Astrocyte (in vitro differentiated cells and primary cell): ENCODE data around the gene BROX.
"Not testable (repeated sequence)": the region's sequence is repeated elsewhere in the genome, so short reads cannot be mapped to it uniquely, and the experiment has no call there.

Source experiments
- CTCF ChIP-seq: IDR thresholded peaks from 2 replicates; pipeline ENCODE4 v1.5.1; 2011; ENCODE audit warnings: low read depth, mild to moderate bottlenecking, inconsistent platforms, low read length, moderate library complexity; ENCODE audit not compliant: insufficient read depth
- EZH2 ChIP-seq: IDR thresholded peaks from 2 replicates; pipeline ENCODE4 v1.6.1; 2012; ENCODE audit warnings: mild to moderate bottlenecking, low read length, inconsistent platforms; ENCODE audit not compliant: insufficient read depth

- TF ChIP-seq CTCF, EZH2: not testable (repeated sequence)
These were observed 43.3 kb upstream of the BROX start for GRCh38 chr1:222669107-222669506.
